HG03039 (cell line): ENCODE results near the gene PLCB4.

Experiments used
- ATAC-seq: cut with Tn5 transposase; IDR thresholded peaks from one replicate; pipeline ENCODE4 v1.9.1; 2021; ENCODE audit warnings: mild to moderate bottlenecking, moderate library complexity; ENCODE audit not compliant: unreplicated experiment

Gene PLCB4

DNA sequence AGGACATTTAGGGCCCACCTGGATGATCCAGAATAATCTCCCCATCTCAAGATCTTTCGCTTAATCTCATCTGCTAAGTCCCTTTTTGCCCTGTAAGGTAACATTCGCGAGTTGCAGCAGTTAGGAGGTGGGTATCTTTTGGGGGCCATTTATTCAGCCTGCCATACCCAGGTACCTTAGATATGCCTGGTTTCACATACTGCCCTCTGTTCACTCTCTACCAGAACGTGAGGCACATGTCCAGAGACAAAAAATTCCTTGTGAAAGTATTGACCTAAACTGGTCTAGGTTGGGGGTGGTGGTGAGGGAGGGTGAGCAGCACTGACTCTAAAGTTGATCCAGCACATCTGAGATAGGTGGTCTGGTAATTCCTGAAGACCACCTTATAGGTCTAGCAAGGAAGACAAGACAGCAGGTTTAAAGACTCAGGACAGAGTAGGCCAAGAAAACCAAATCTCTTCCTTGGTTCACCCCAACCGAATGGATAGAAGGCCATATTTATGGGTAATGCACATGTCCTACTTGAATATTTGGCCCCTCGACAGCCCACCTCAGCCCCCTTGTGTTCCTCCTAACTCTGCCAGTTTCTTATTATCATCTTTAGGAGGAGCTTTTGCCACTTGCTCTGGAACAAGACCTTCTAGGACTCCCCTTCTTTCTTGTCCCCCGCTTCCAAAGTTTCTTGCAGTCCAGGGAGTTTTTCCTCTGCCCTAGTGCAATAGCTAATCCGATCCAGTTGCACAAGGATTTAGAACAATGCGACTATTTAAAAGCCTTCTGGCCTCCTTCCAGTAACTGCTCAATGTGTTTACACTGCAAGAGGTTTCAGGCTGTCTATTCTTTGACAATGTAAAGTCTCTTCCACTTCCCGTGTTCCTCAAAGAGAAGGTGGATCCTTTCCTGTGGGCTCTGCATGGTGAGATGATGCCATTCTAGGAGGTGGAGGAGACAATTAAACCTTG is 232.5 kb downstream of the PLCB4 start:
- no peak for ATAC-seq

GRCh38 chr20:9302091-9302462 is 233.2 kb downstream of the PLCB4 start:
- ATAC-seq: no peak

DNA sequence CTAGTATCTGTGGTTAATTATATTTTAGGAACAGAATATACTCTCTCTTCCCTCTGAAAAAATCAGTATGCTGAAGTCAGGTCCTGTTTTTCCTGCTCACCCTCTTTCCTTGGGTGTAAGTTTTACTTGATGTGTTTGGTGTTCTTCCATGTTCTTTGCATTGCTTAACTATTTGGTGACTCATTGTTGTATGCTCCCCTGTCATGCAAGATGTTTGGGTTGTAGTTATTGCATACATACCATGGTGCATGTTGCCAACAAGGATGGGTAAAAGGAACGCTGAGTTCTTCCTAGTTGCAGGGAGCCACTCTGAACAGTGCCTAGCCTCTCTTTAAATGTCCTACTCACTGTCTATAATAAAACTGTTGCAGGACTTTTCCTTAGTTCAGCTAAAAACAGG is 237.6 kb downstream of the PLCB4 start:
- no peak for ATAC-seq

- ATAC-seq: no peak
Measured at GRCh38 chr20:9308056-9308455, 239.2 kb downstream of the PLCB4 start.

DNA sequence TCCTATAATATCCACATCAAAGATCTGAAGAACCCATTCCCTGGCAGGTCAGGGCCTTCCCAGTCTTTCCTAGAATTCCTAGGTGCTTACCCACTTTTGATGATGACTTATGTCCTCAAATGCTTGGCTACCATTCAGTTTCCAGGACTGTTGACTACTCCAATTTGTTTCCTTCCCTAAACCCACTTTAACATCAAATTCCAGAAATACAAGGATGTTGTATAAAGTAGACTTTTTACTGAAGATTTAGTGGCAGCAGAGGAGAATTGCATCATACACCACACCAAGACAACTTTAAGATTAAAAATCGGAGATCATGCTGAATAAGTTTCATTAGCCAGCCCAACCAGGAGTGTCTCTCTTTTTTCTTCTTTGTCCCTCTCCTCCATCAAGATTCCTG is 242.2 kb downstream of the PLCB4 start:
- ATAC-seq: no peak

DNA sequence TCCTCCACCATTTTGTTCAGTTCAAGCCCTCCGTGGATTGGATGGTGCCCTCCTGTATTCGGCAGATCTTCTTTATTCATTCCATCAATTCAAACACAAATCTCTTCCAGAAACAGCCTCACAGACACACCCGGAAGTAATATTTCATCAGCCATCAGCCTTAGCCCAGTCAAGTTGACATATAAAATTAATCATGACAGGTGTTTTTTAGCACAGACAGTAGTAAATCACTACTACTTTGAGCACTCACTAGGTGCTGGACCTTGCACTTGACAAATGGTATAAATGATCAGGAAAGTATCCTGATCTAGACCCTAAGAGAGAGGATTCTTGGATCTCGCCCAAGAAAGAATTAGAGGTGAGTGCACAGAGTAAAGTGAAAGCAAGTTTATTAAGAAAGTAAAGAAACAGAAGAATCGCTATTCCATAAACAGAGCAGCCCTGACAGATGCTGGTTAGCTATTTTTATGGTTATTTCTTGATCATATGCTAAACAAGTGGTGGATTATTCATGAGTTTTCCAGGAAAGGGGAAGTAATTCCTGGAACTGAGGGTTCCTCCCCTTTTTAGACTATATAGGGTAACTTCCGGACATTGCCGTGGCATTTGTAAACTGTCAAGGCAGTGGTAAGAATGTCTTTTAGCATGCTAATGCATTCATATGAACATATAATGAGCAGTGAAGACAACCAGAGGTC is 250.9 kb downstream of the PLCB4 start:
- ATAC-seq: no peak

- no peak for ATAC-seq
Measured at GRCh38 chr20:9321007-9321406, 252.1 kb downstream of the PLCB4 start.

GRCh38 chr20:9322661-9323060 is 253.8 kb downstream of the PLCB4 start:
- no peak for ATAC-seq

DNA sequence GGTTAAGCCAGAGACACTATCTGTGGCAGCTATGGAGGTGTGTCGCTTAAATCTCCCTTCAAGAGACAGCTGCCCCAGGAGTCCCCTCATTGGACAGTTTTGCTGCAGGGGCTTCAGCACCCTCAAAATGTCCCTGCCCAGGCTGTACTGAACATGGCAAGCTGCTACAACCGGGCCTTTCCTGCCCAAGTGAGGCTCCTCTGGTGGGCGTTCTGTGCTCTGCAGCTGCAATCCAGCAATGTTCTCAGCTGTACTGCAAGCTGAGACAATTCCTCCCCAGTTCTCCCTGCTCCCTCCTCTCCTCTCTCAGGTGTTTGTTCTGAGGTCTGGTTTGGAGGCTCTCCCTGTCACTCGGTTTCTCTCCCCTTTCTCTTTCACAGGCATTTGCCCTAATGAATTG is 254.7 kb downstream of the PLCB4 start:
- ATAC-seq: no peak

- no peak for ATAC-seq
Measured at GRCh38 chr20:9329355-9330101, 260.6 kb downstream of the PLCB4 start.

GRCh38 chr20:9330151-9330550 is 261.3 kb downstream of the PLCB4 start:
- ATAC-seq: no peak

GRCh38 chr20:9331707-9332435 is 263.0 kb downstream of the PLCB4 start:
- ATAC-seq: no peak

- ATAC-seq: no peak
Measured at GRCh38 chr20:9332791-9333479, 264.0 kb downstream of the PLCB4 start.

GRCh38 chr20:9334866-9335265 is 266.0 kb downstream of the PLCB4 start:
- no peak for ATAC-seq

GRCh38 chr20:9338101-9338500 is 269.2 kb downstream of the PLCB4 start:
- no peak for ATAC-seq

DNA sequence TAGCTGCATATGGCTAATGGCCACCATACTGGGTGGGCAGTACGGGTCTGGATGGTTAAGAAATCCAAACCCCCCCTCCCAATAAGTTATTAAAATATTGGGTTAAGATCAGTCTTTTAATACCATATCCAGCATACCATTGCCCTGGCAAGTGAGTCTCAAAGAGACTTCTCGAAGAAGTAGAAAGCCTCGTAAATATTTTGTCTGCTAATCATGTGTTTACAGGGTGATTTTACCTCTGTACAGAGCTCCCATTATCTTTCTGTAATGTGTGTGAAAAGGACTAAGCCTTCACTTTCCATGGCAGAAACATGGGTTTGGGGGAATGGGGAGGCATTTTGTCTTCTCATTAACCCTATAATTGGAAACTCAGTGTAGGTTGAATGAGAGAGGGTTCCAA is 270.8 kb downstream of the PLCB4 start:
- no peak for ATAC-seq

GRCh38 chr20:9342651-9343050 is 273.8 kb downstream of the PLCB4 start:
- no peak for ATAC-seq

GRCh38 chr20:9344083-9344920 is 275.4 kb downstream of the PLCB4 start:
- no peak for ATAC-seq

GRCh38 chr20:9348316-9348715 is 279.4 kb downstream of the PLCB4 start:
- no peak for ATAC-seq
